ENCODE data around the gene SMARCC1. TPM values are rescaled to one million over a fixed set of nuclear protein-coding genes. Genes with fewer than 3 reads are reported as not detected.

SMARCC1 gene
- total RNA-seq, 1 donor from 2014 or later = 73.4 TPM

GRCh38 chr3:47803480-47804025, 21.9 kb upstream of the SMARCC1 start:
- peak overlapping the region; percentile 98 for H3K4me3 ChIP-seq (ENCODE audit: low read depth, low read length)
- no peak for TF ChIP-seq CTCF (conservative IDR thresholded peaks at IDR 0.05; ENCODE audit: low read depth, low read length)
- DNase-seq (ENCODE audit: low read depth) = no peak

- TF ChIP-seq CTCF (conservative IDR thresholded peaks at IDR 0.05; ENCODE audit: low read depth, low read length) = no peak
- DNase-seq (ENCODE audit: low read depth) = no peak
- peak within 1 kb of the TSS; percentile 98 for H3K4me3 ChIP-seq (ENCODE audit: low read depth, low read length)
These were observed 21.2 kb upstream of the SMARCC1 start, which contains the start of gene DHX30 for GRCh38 chr3:47802734-47803479. Gene DHX30 (plus strand): TSS chr3:47803138. CDS start chr3:47810684, 7,546 bp downstream.

GRCh38 chr3:47799733-47800132, 18.0 kb upstream of the SMARCC1 start:
- no peak for DNase-seq (ENCODE audit: low read depth)
- H3K4me3 ChIP-seq (ENCODE audit: low read depth, low read length) = no peak overlapping the region
- peak; percentile 53 for TF ChIP-seq CTCF (conservative IDR thresholded peaks at IDR 0.05; ENCODE audit: low read depth, low read length)

GRCh38 chr3:47794544-47794943, 12.9 kb upstream of the SMARCC1 start:
- H3K4me3 ChIP-seq (ENCODE audit: low read depth, low read length) = no peak overlapping the region
- TF ChIP-seq CTCF (conservative IDR thresholded peaks at IDR 0.05; ENCODE audit: low read depth, low read length) = no peak
- no peak for DNase-seq (ENCODE audit: low read depth)

GRCh38 chr3:47792699-47793098, 11.0 kb upstream of the SMARCC1 start:
- H3K4me3 ChIP-seq (ENCODE audit: low read depth, low read length) = no peak overlapping the region
- TF ChIP-seq CTCF (conservative IDR thresholded peaks at IDR 0.05; ENCODE audit: low read depth, low read length) = no peak
- no peak for DNase-seq (ENCODE audit: low read depth)

GRCh38 chr3:47791193-47791855, 9.6 kb upstream of the SMARCC1 start:
- no peak for TF ChIP-seq CTCF (conservative IDR thresholded peaks at IDR 0.05; ENCODE audit: low read depth, low read length)
- H3K4me3 ChIP-seq (ENCODE audit: low read depth, low read length) = no peak overlapping the region
- no peak for DNase-seq (ENCODE audit: low read depth)
